NCI-H1436 treated with DMSO at 0.1 percent for 48 hours (cell line): ENCODE data around the gene ARSK.

Experiments
- DNase-seq: peaks from one replicate; lab custom pipeline; 2025; lab: John Stamatoyannopoulos, UW

ARSK gene

DNA sequence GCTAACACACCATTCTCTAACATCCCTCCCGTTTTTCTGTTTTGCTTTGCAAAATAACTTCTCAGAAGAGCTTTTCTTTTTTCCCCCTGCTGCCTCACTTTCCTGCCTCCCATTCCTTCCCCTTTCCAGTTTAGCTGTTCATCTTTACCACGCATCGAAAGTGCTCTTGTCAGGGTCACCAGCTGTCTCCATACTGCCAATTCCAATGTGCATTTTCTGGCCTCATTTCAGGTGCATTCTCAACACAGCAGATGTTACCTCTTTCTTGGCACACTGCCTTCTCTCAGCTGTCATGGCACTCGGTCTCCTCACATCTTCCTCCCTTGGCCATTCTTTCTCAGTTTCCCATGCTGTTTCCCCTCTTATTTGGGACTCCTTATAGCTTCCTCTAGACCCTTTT is 9.5 kb downstream of the ARSK start:
- DNase-seq: no peak

GRCh38 chr5:95565280-95565920 is 10.5 kb downstream of the ARSK start:
- no peak for DNase-seq

DNA sequence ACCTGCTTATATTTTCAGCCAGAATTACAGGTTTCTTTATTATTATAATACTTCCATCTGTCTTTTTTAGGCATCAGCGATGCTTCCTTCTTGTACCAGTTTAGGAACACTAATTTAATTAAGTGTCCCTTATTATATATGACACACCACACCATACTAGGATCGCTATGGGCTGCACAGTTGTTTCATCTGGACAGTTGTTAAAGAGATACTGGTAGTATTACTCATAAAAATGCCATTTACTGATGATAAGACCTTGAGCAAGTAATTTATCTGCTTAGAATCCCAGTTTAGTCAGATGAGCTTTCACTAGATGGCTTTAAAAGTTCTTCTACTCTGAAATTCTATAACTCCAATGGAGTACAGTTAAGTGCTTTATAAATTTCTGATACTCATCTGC is 17.1 kb downstream of the ARSK start:
- no peak for DNase-seq

- no peak for DNase-seq
Observed at GRCh38 chr5:95581576-95581975, 26.7 kb downstream of the ARSK start.

DNA sequence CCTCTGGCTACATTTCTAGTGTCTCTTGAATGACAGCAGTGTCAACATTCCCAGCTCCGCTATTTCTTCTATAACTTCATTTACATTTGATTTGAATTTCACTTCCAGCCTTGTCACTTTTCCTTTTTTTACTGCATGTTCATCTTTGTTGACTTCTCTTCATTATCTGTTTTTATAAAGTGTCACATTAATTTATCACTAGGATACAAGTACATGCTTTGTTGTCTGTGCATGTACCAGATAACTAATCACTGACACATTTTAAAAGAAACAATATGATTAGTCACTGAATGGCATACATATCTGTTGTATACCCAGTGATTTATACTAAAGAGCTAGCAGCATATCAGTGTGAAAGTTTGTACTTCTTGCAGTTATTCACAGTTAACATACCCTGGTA is 29.1 kb downstream of the ARSK start:
- no peak for DNase-seq

- no peak for DNase-seq
Observed at GRCh38 chr5:95590880-95591279, 36.0 kb downstream of the ARSK start.

- DNase-seq: no peak
Observed at GRCh38 chr5:95591490-95591901, 36.6 kb downstream of the ARSK start.

DNA sequence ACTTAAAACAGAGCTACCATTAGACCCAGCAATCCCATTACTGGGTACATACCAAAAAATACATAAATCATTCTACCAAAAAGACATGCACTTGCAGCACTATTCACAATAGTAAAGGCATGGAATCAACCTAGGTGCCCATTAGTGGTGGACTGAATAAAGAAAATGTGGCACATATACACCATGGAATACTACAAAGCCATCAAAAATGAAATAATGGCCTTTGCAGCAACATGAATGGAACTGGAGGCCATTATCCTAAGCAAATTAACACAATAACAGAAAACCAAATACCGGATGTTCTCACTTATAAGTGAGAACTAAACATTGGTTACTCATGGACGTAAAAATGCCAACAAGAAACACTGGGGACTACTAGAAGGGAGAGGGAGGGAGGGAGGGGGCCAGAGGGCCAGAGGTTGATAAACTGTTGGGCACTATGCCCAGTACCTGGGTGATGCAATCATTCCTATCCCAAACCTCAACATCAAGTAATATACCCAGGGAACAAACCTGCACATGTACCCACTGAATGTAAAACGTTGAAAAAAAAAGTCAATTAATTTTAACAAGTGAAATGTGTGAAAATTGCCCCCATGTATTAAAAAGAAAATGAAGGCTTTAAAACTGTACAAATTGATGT is 40.5 kb downstream of the ARSK start:
- DNase-seq: no peak

GRCh38 chr5:95599252-95599651 is 44.4 kb downstream of the ARSK start:
- no peak for DNase-seq

- no peak for DNase-seq
Observed at GRCh38 chr5:95600557-95600956, 45.7 kb downstream of the ARSK start.

GRCh38 chr5:95605786-95606185 is 50.9 kb downstream of the ARSK start:
- DNase-seq: no peak

GRCh38 chr5:95606419-95606818 is 51.5 kb downstream of the ARSK start:
- DNase-seq: no peak

DNA sequence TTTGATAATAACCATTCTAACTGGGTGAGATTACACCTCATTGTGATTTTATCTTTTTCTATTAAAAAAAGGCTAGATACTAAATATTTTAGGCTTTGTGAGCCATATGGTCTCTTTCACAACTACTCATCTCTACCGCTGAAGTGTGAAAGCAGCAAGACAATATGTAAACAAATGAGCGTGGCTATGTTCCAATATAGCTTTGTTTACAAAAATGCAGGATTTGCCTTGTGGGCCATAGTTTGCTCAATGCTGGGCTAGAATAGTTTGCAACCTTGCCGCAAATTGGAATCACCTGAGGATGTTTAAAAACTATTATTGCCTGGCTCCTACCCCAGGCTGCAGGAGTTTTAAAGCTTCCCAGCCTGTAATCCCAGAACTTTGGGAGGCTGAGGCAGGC is 54.8 kb downstream of the ARSK start:
- DNase-seq: no peak

DNA sequence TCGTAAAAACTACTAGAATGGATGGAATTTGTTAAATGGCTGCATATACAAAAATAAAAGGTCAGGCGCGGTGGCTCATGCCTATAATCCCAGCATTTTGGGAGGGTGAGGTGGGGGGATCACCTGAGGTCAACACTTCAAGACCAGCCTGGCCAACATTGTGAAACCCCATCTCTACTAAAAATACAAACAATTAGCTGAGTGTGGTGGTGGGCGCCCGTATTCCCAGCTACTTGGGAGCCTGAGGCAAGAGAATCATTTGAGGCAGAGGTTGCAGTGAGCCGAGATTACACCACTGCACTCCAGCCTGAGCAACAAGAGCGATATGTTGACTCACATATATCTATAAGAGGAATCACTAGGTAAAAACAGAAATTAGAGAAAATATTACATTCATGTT is 55.6 kb downstream of the ARSK start:
- DNase-seq: no peak

- DNase-seq: no peak
Observed at GRCh38 chr5:95611396-95611795, 56.5 kb downstream of the ARSK start.

- DNase-seq: no peak
Observed at GRCh38 chr5:95613514-95613913, 58.6 kb downstream of the ARSK start.

GRCh38 chr5:95615164-95615467 is 60.2 kb downstream of the ARSK start:
- DNase-seq: no peak

DNA sequence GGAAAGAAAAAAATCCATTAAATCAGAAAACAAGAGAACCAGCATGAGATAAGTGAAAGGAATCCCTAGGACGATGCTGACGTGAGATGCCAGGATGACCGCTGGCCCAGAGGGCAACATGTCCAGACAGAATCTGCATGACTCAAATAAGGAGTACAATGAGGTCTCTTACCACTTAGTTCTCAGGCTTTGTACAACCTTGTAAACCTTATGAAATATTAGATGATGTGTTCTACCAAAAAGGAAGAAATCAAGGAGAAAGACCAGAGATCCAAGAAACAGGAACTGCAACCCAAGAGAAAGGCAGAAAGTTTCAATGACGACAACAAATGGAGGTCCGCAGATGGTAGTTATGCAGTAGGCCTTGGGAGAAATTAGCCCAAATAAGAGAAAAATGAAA is 62.2 kb downstream of the ARSK start:
- no peak for DNase-seq

GRCh38 chr5:95619096-95619495 is 64.2 kb downstream of the ARSK start:
- DNase-seq: no peak

DNA sequence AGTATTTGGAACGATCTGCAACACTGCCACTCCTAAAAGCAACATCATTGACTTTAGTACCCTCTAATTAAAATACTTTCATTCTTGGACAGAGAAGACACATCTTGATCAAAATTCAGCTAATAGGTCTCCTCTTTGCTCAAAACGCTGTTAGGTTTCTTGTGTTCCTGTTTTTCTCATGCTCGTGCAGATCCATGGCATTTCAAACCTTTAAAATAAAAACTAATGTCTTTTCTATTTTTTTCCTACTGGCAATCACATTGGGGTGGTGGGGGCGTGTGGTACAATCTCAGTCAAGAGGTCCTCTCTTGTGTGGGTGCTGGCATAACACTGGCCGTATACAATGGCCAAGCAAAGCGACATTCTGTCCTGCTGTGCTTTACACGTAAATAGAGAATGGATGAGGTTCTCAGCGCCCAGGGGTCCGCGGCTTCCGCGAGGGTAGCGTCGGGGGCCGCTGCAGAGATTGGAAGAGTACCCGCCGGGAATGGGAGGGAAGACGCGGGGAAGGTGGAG is 64.7 kb downstream of the ARSK start:
- no peak for DNase-seq

DNA sequence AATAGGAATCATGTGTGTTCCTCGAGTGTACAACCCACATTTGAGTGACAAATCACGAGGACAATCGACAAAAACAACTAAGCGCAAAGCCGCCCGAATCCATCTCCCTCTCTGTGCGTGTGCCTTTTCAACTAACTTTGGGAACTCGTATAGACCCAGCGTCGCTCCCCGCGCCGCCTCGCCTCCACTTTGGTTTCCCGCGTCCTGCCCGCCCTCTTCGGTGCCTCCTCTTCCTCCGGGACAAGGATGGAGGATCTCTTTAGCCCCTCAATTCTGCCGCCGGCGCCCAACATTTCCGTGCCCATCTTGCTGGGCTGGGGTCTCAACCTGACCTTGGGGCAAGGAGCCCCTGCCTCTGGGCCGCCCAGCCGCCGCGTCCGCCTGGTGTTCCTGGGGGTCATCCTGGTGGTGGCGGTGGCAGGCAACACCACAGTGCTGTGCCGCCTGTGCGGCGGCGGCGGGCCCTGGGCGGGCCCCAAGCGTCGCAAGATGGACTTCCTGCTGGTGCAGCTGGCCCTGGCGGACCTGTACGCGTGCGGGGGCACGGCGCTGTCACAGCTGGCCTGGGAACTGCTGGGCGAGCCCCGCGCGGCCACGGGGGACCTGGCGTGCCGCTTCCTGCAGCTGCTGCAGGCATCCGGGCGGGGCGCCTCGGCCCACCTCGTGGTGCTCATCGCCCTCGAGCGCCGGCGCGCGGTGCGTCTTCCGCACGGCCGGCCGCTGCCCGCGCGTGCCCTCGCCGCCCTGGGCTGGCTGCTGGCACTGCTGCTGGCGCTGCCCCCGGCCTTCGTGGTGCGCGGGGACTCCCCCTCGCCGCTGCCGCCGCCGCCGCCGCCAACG is 65.3 kb downstream of the ARSK start, which contains the start of gene GPR150:
Gene GPR150, plus strand, starts transcription at position 58 of the 840 bp plus-strand sequence. Its CDS starts 189 bp downstream, at position 247.
- no peak for DNase-seq

DNA sequence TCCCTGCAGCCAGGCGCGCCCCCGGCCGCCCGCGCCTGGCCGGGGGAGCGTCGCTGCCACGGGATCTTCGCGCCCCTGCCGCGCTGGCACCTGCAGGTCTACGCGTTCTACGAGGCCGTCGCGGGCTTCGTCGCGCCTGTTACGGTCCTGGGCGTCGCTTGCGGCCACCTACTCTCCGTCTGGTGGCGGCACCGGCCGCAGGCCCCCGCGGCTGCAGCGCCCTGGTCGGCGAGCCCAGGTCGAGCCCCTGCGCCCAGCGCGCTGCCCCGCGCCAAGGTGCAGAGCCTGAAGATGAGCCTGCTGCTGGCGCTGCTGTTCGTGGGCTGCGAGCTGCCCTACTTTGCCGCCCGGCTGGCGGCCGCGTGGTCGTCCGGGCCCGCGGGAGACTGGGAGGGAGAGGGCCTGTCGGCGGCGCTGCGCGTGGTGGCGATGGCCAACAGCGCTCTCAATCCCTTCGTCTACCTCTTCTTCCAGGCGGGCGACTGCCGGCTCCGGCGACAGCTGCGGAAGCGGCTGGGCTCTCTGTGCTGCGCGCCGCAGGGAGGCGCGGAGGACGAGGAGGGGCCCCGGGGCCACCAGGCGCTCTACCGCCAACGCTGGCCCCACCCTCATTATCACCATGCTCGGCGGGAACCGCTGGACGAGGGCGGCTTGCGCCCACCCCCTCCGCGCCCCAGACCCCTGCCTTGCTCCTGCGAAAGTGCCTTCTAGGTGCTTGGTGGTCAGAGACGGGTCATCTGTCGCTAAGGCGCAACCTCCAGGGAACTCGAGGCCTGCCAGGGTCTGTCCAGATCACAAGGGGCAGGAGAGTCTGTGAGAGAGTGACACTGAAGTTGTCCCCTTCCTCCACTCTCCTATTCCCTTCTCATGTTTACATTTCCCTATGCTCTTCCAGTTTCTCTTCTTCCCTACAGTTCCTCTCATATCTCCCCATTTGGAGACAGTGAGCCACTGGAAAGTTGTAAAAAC is 66.3 kb downstream of the ARSK start:
- DNase-seq: no peak
